Ovary (tissue), 3 donors: ENCODE data around the gene GLA.

Source experiments
- CTCF ChIP-seq, 3 donors: fragments of 450-650 bp in 2 of 3; fragments of 200-600 bp in 1 of 3; IDR thresholded peaks; one replicate each; pipeline versions ENCODE4 v1.5.1 to v1.8.0; 2016 to 2022; ENCODE audit warnings: antibody characterized with exemption in 3 of 3, mild to moderate bottlenecking in 1 of 3
- POLR2A ChIP-seq: fragments of 450-650 bp; IDR thresholded peaks from one replicate; pipeline ENCODE4 v1.6.1; 2017; ENCODE audit warnings: antibody characterized with exemption, mild to moderate bottlenecking, moderate library complexity
- donor health status: DM: no; HTN: no; CAD: no.

- TF ChIP-seq CTCF (IDR thresholded peaks at IDR 0.05) (no peak), POLR2A (no peak)
Measured at GRCh38 chrX:101450961-101451360, 43.2 kb upstream of the GLA start.
